ENCODE results near the gene PARVA. TPM values are rescaled to one million over a fixed set of nuclear protein-coding genes. Genes with fewer than 3 reads are reported as not detected.

The PARVA gene
- total RNA-seq, 1 experiment from 2014 or later = 18.1 TPM

DNA sequence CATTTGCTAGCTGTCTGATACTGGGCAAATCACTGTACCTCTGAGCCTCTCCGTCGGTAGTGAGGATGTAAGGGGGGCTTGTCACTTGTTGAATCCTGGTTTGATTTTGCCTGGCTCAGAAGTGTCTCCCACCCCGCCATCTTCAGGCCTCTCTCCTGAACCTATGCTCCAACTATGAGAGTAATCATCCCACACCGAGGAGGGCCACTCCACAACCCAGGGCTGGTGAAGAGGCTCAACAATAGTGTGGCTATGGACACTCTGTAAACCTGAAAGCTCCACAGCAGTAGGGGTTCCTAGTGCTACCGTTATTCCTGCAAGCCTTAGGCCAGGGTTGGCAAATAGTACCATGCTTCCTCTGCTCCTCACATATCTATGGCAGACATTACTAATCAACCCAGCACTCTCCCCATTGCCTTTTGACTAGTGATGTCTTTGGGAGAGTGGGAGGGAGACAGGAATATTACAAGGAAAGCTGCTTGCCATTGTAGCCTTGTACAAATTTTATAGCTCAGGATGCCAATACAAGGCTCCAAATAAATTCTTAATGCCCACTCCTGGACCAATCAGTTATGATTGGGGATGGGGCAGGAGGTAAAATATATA is 162.8 kb downstream of the PARVA start:
- Histone ChIP-seq H2BK5ac (ENCODE audit: insufficient read length, low read length) (no peak overlapping the region), H3K23me2 (ENCODE audit: insufficient read length, low read depth, low read length, poor library complexity, severe bottlenecking) (no peaks in the 10 kb centered on the region), H3K18ac (ENCODE audit: insufficient read length, low read depth, low read length) (no peak overlapping the region), H2BK12ac (ENCODE audit: insufficient read length, low read depth, low read length) (no peak overlapping the region), H3K9me3 (ENCODE audit: control insufficient read depth, low read depth, low read length) (no peaks in the 10 kb centered on the region), H4K20me1 (ENCODE audit: control insufficient read depth, insufficient read depth, insufficient read length) (no peaks in the 10 kb centered on the region), H2AFZ (ENCODE audit: low read length) (no peak overlapping the region), H3T11ph (ENCODE audit: low read length) (no peak overlapping the region), H3K14ac (ENCODE audit: insufficient read depth, low read length) (no peak overlapping the region), H2BK20ac (ENCODE audit: low read depth, low read length, poor library complexity, severe bottlenecking) (no peak overlapping the region), H3K4me1 (ENCODE audit: insufficient read depth, low read length) (no peaks in the 10 kb centered on the region), H3K27ac (ENCODE audit: insufficient read length, low read depth, low read length) (no peak overlapping the region), H2BK15ac (ENCODE audit: low read depth, low read length) (no peak overlapping the region), H2AK5ac (ENCODE audit: insufficient read length, low read length) (no peak overlapping the region), H3K4ac (ENCODE audit: low read depth, low read length) (no peak overlapping the region), H3K79me1 (ENCODE audit: insufficient read depth, low read depth, low read length, poor library complexity, severe bottlenecking) (no peaks in the 10 kb centered on the region), H3K9ac (ENCODE audit: extremely low read depth, insufficient read length, low read length) (no peak overlapping the region), H3K27me3 (ENCODE audit: insufficient read depth, low read length) (no peaks in the 10 kb centered on the region), H4K91ac (ENCODE audit: insufficient read length, low read depth, low read length) (no peak overlapping the region), H2BK120ac (ENCODE audit: low read depth, low read length, poor library complexity, severe bottlenecking) (no peak overlapping the region), H3K79me2 (ENCODE audit: insufficient read depth, low read length) (no peaks in the 10 kb centered on the region), H3K56ac (ENCODE audit: insufficient read length, low read depth, low read length) (no peak overlapping the region), H4K5ac (ENCODE audit: insufficient read length, low read depth, low read length) (no peak overlapping the region), H4K8ac (replicated peaks; ENCODE audit: insufficient read length, low read depth, low read length) (no peak overlapping the region), H3K4me2 (ENCODE audit: insufficient read depth, insufficient read length, low read length) (no peak overlapping the region), H3K23ac (ENCODE audit: insufficient read length, low read depth, low read length) (no peak overlapping the region)
- DNase-seq = no peak
- no peaks in the 10 kb centered on the region for H3K36me3 Mint-ChIP-seq (ENCODE audit: insufficient read depth in 1 of 3, low read depth in 3 of 3)
- H3K4me3 Mint-ChIP-seq = no peak overlapping the region
- peaks cover 3 to 8% of the 10 kb centered on the region in 2 experiments; a peak in 3 of 4 replicates for H3K4me1 Mint-ChIP-seq
- TF ChIP-seq, protein P1, sequence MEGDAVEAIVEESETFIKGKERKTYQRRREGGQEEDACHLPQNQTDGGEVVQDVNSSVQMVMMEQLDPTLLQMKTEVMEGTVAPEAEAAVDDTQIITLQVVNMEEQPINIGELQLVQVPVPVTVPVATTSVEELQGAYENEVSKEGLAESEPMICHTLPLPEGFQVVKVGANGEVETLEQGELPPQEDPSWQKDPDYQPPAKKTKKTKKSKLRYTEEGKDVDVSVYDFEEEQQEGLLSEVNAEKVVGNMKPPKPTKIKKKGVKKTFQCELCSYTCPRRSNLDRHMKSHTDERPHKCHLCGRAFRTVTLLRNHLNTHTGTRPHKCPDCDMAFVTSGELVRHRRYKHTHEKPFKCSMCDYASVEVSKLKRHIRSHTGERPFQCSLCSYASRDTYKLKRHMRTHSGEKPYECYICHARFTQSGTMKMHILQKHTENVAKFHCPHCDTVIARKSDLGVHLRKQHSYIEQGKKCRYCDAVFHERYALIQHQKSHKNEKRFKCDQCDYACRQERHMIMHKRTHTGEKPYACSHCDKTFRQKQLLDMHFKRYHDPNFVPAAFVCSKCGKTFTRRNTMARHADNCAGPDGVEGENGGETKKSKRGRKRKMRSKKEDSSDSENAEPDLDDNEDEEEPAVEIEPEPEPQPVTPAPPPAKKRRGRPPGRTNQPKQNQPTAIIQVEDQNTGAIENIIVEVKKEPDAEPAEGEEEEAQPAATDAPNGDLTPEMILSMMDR (conservative IDR thresholded peaks at IDR 0.05) = no peak
- peaks cover 13% of the 10 kb centered on the region for H3K27me3 Mint-ChIP-seq (ENCODE audit: low read depth)
- no CpG with 5 or more reads among the region's 5 CpGs for WGBS (ENCODE audit: extremely low coverage, insufficient read length, low lambda C conversion rate)
- H3K27ac Mint-ChIP-seq = no peak overlapping the region; a peak in 1 of 7 replicates
- no peaks in the 10 kb centered on the region for H3K9me3 Mint-ChIP-seq
